NOMO-1 (cell line): ENCODE results near the gene LAMA3.

Source experiments
- DNase-seq, 2 experiments: peaks; one replicate each; lab custom pipeline; 2025; ENCODE audit not compliant: unreplicated experiment in 2 of 2; lab: John Stamatoyannopoulos, UW

The LAMA3 gene

GRCh38 chr18:23842305-23842704 lies 153.1 kb downstream of the LAMA3 start:
- DNase-seq: no peak

- no peak for DNase-seq
Measured at GRCh38 chr18:23844991-23845680, 155.9 kb downstream of the LAMA3 start.

GRCh38 chr18:23845988-23846630 lies 156.9 kb downstream of the LAMA3 start:
- no peak for DNase-seq

GRCh38 chr18:23847321-23847986 lies 158.2 kb downstream of the LAMA3 start:
- no peak for DNase-seq

- no peak for DNase-seq
Measured at GRCh38 chr18:23849141-23849540, 159.9 kb downstream of the LAMA3 start.

GRCh38 chr18:23850215-23850614 lies 161.0 kb downstream of the LAMA3 start:
- DNase-seq: no peak

- DNase-seq: no peak
Measured at GRCh38 chr18:23851470-23852002, 162.3 kb downstream of the LAMA3 start.

- DNase-seq: peak; percentile 18 to 67
Measured at GRCh38 chr18:23852236-23853045, 163.2 kb downstream of the LAMA3 start.

- no peak for DNase-seq
Measured at GRCh38 chr18:23853448-23854195, 164.4 kb downstream of the LAMA3 start.

- DNase-seq: no peak
Measured at GRCh38 chr18:23855721-23856120, 166.5 kb downstream of the LAMA3 start.

- no peak for DNase-seq
Measured at GRCh38 chr18:23856466-23857163, 167.4 kb downstream of the LAMA3 start.

- no peak for DNase-seq
Measured at GRCh38 chr18:23857164-23857552, 167.9 kb downstream of the LAMA3 start.

GRCh38 chr18:23857756-23858155 lies 168.5 kb downstream of the LAMA3 start:
- no peak for DNase-seq

- DNase-seq: peak; percentile 23 to 75
Measured at GRCh38 chr18:23859466-23860336, 170.4 kb downstream of the LAMA3 start.

- DNase-seq: no peak
Measured at GRCh38 chr18:23861326-23861725, 172.1 kb downstream of the LAMA3 start.

- DNase-seq: peak; percentile 49 to 58
Measured at GRCh38 chr18:23861805-23862470, 172.7 kb downstream of the LAMA3 start.

- peak in 1 of 2 experiments; percentile 26 for DNase-seq
Measured at GRCh38 chr18:23864624-23865023, 175.4 kb downstream of the LAMA3 start.

GRCh38 chr18:23867006-23867405 lies 177.8 kb downstream of the LAMA3 start:
- no peak for DNase-seq
